Pancreas (tissue), 10 donors: Measurements from ENCODE around the gene MAMLD1. TPM values are rescaled to one million over a fixed set of nuclear protein-coding genes. Genes with fewer than 3 reads are reported as not detected.

Experiments
- ATAC-seq, 4 donors: fragments of 200-7000 bp; cut with Tn5 transposase; one replicate each; pipeline versions ENCODE4 v1.8.0 to v1.9.1; 2020; ENCODE audit warnings: mild to moderate bottlenecking in 4 of 4, moderate library complexity in 4 of 4
- DNase-seq, 6 donors: peaks; one replicate each; pipeline ENCODE4 v3.0.0-alpha.2; 2020
- FAIRE-seq: peaks from 2 replicates; lab custom pipeline; 2012; peaks lifted over from hg19 to GRCh38; lab: Jason Lieb, UNC
- H3K27ac ChIP-seq, 4 donors: fragments of 200-600 bp; sonication (generic); 1 replicate in 3 of 4; 2 replicates in 1 of 4; pipeline versions ENCODE4 v1.5.0 to v1.8.0; 2020
- H3K27me3 ChIP-seq, 4 donors: fragments of 200-600 bp; one replicate each; pipeline ENCODE4 v1.8.0; 2021
- H3K36me3 ChIP-seq, 3 donors: fragments of 200-600 bp; sonication (generic) in 1 of 3; one replicate each; pipeline versions ENCODE4 v1.5.0 to v1.8.0; 2020 to 2021
- H3K4me1 ChIP-seq, 3 donors: fragments of 200-600 bp; one replicate each; pipeline ENCODE4 v1.8.0; 2021
- H3K4me3 ChIP-seq, 4 donors: fragments of 200-600 bp; sonication (generic) in 2 of 4; one replicate each; pipeline versions ENCODE4 v1.5.0 to v1.8.0; 2020 to 2021
- H3K9me3 ChIP-seq, 4 donors: fragments of 200-600 bp; one replicate each; pipeline ENCODE4 v1.8.0; 2021
- CTCF ChIP-seq, 4 donors: fragments of 200-600 bp; sonication (generic) in 3 of 4; IDR thresholded peaks; one replicate each; pipeline versions ENCODE4 v1.5.0 to v1.8.0; 2021; ENCODE audit warnings: antibody characterized with exemption in 4 of 4
- WGBS, 2 donors: extraction: QIAGEN DNeasy Blood & Tissue Kit; methylation state at CpG; one replicate each; pipeline ENCODE4 v1.1.7; 2013; 5-methylcytosine and 5-hydroxymethylcytosine counted together
- intact Hi-C, 3 donors: fragments of 100-400 bp; cut with DNase I; formaldehyde crosslinking; loops; one replicate each; pipeline versions ENCODE4 v1.11.1 to v1.14.2; 2022
- polyA plus RNA-seq, 2 donors: library from polyadenylated mRNA; stranded (reverse); fragments of 200-250 nt; gene quantifications; one replicate each; pipeline ENCODE4 v1.2.3, GENCODE V29; 2013
- total RNA-seq, 6 donors: library from RNA; stranded (reverse); fragmentation: NEBNext Ultra II Directional in 4 of 6; extraction: Animal tissue kit (Norgen Biotek cat#: 25700) in 4 of 6; gene quantifications; one replicate each; pipeline versions ENCODE4 v1.2.1 to v1.2.4, GENCODE V29; 2021 to 2023
- donor health status: healthy with polysubstance abuse.
- donor health status: DM: no; HTN: no; CAD: no; lungs with moderate emphysema.
- donor health status: DM: no; HTN: no; CAD: no.
- donor health status: control.
- donor health status: control.
- donor health status: Bipolar disorder and iron deficiency.
- donor health status: DM: yes; HTN: yes; CAD: no.
- donor health status: DM: no; HTN: no; CAD: no.
- donor health status: DM: no; HTN: no; CAD: no.
- donor health status: DM: yes; HTN: yes; CAD: no.

Gene MAMLD1
- total and polyA plus RNA-seq, 8 donors, result 2.4 to 8.8 (median 3.5) TPM

- no peak for ATAC-seq
- no peak for TF ChIP-seq CTCF (IDR thresholded peaks at IDR 0.05)
- DNase-seq, result no peak
- H3K36me3 ChIP-seq, result no peaks in the 10 kb centered on the region
- no peaks in the 10 kb centered on the region for H3K9me3 ChIP-seq
- intact Hi-C loops, result no loop called here
- 65 to 66% methylated on average over 5 of the region's 5 CpGs for WGBS, 2 donors
- H3K4me1 ChIP-seq, result no peaks in the 10 kb centered on the region
- peak; percentile 57 for FAIRE-seq
- H3K27me3 ChIP-seq, result no peaks in the 10 kb centered on the region
- no peak overlapping the region for H3K4me3 ChIP-seq
- no peak overlapping the region for H3K27ac ChIP-seq
Observed at GRCh38 chrX:150465326-150465725, 102.2 kb downstream of the MAMLD1 start.

GRCh38 chrX:150465881-150466775, 103.0 kb downstream of the MAMLD1 start:
- WGBS, 2 donors, result 83 to 92% methylated on average over 15 of the region's 15 CpGs
- Histone ChIP-seq H3K27me3 (no peaks in the 10 kb centered on the region), H3K9me3 (no peaks in the 10 kb centered on the region), H3K4me3 (no peak overlapping the region), H3K27ac (no peak overlapping the region), H3K4me1 (no peaks in the 10 kb centered on the region), H3K36me3 (no peaks in the 10 kb centered on the region)
- intact Hi-C loops, result no loop called here
- ATAC-seq (peak in 1 of 4 donors; percentile 12), FAIRE-seq (no peak), DNase-seq (no peak)
- no peak for TF ChIP-seq CTCF (IDR thresholded peaks at IDR 0.05)

GRCh38 chrX:150472306-150472705, 109.2 kb downstream of the MAMLD1 start:
- intact Hi-C loops, result no loop called here
- TF ChIP-seq CTCF (IDR thresholded peaks at IDR 0.05), result no peak
- Histone ChIP-seq H3K27me3 (no peaks in the 10 kb centered on the region), H3K36me3 (no peaks in the 10 kb centered on the region), H3K4me3 (no peak overlapping the region), H3K4me1 (no peaks in the 10 kb centered on the region), H3K27ac (no peak overlapping the region), H3K9me3 (no peaks in the 10 kb centered on the region)
- ATAC-seq (no peak), DNase-seq (no peak), FAIRE-seq (no peak)
- WGBS, 2 donors, result 80 to 96% methylated on average over 4 of the region's 4 CpGs

GRCh38 chrX:150473371-150473770, 110.3 kb downstream of the MAMLD1 start:
- 88 to 89% methylated on average over 8 of the region's 8 CpGs for WGBS, 2 donors
- H3K36me3 ChIP-seq, result no peaks in the 10 kb centered on the region
- H3K9me3 ChIP-seq, result no peaks in the 10 kb centered on the region
- no peaks in the 10 kb centered on the region for H3K4me1 ChIP-seq
- no peaks in the 10 kb centered on the region for H3K27me3 ChIP-seq
- no peak for ATAC-seq
- FAIRE-seq, result no peak
- intact Hi-C loops, result no loop called here
- no peak for TF ChIP-seq CTCF (IDR thresholded peaks at IDR 0.05)
- H3K27ac ChIP-seq, result no peak overlapping the region
- DNase-seq, result no peak
- H3K4me3 ChIP-seq, result no peak overlapping the region

- H3K9me3 ChIP-seq, result no peaks in the 10 kb centered on the region
- H3K4me1 ChIP-seq, result no peaks in the 10 kb centered on the region
- FAIRE-seq (no peak), DNase-seq (no peak), ATAC-seq (peak in 1 of 4 donors; percentile 46)
- H3K27ac ChIP-seq, result no peak overlapping the region
- no peaks in the 10 kb centered on the region for H3K36me3 ChIP-seq
- intact Hi-C loops, result no loop called here
- 80 to 94% methylated on average over 2 of the region's 2 CpGs for WGBS, 2 donors
- H3K27me3 ChIP-seq, result no peaks in the 10 kb centered on the region
- TF ChIP-seq CTCF (IDR thresholded peaks at IDR 0.05), result no peak
- H3K4me3 ChIP-seq, result no peak overlapping the region
Observed at GRCh38 chrX:150475461-150475860, 112.3 kb downstream of the MAMLD1 start.
